ENCODE measurements around the gene TTI1.
"Not testable (repeated sequence)": the region's sequence is repeated elsewhere in the genome, so short reads cannot be mapped to it uniquely, and the experiment has no call there.

TTI1 gene

DNA sequence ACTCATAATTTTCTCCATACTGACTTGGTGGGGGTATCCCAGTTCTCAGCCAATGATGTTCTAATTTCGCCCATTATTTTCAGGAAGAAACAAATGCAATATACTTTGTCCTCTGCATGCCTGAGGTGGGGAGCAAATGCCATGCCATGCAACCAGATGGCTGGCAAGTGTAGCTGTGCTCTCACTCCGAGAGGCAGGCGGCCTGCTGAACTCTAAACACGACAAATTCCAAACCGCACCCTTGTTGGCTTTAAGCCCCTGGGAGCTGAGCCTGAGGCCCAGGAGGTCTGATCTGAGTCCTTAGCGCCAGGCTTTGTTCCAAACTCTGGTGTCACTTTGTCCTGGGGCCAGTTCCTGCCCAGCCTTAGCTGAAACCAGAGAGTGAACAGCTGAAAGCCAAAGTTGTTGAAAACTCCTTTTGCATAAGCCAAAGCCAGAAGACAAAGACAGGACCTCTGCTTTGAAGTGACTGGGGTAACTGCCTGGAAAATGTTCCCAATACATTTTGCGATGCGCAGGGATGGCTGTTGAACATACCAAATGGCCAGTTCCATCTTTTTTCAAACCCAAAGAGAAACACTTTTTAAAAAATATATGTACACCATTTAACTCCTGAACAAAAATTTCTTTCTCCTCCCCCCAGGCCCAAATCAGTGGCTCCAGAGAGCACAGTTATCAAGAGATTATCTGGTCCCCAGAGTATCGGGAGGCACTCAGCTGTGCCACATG, 46.2 kb downstream of the TTI1 start:
- DNase-seq = no peak

DNA sequence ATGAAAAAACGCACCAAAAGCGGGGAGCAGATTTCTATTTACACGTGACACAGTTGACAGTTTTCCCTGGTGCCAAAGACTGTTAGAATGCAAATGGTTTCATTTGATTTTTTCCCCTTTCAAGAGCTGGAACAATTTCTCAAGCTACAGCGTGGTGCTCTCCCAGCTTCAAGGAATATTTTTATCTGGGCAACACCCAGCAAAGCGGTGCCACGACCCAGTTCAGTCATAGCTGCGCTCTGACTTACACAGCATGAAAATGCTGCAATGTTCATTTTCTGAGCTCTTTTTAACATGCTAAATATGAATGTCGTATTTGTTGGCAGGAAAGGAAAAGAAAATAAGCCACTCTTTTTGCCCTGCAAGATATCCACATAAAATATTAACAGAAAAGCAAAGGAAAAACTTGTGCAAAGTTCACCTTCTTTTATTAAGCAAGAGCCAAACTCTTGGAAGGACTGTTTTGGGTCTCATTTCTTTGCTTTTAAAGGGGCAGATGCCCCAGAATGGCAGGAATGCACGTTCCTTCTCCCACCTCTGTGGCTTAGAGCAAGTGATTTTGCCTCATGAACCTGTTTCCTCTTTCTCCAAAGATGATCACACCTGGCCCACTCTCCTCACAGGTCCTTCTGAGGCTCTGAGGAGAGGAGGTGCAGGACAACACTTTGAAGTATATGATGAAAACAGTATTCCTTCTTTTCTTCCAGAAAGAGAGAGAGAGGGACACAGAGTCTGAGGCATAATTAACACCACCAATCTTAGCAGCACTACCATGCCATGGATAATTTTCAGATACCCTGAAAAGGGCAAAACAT, 47.0 kb downstream of the TTI1 start:
- no peak for DNase-seq

DNA sequence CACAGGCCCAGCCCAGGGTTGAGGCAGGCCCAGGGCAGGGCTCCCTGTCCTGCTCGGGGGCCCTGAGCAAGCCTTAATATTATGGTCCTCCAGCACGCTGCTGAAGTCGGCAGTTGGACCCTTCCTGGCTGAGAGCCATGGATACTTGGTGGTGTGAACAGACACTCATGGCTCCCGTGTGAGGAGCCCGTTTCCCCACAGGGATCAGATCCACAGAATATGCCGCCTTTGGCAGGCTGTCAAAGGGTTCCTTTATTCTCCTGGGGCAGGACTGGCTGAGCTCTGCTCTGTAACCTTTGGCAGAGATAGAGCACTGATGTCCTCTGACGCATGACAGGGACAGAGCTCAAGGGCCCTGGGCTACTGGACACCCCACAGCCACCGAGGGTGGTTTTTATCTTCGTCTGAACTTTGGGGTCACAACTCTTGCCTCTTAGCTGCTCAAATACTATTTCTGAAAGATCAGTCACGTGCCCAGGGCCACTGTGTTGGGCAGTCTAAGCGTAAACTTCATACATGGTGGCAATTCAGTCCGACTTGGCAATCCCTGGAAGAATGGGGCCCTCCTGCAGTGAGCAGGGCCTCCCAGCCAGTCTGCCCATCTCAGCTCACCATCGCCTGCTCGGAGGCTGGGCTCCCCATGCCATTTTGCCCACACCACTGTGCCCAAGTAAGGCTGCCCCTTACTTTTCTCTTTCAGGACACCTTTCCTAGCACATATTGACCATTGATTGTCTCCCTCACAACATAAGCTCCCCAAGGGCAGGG, 49.1 kb downstream of the TTI1 start:
- no peak for DNase-seq

DNA sequence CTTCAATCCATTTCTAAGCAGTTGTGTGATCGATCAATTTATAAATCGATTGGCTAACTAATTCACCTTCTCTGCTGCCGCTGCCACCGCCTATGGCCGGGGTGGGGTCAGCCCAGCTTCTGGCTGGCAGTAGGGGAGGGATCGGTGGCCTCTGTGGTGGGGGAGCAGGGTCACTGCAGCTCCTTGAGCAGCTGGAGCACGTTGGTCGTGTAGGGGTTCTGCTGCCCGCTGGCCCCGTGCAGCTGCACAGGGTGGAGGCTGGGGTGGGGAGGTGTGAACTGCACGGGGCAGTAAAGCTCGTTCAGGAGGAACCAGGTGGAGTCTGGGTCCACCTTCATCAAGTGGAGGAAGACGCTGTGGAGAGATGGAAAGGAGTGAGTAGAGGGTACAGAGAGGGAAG, 50.0 kb downstream of the TTI1 start:
- no peak for DNase-seq

DNA sequence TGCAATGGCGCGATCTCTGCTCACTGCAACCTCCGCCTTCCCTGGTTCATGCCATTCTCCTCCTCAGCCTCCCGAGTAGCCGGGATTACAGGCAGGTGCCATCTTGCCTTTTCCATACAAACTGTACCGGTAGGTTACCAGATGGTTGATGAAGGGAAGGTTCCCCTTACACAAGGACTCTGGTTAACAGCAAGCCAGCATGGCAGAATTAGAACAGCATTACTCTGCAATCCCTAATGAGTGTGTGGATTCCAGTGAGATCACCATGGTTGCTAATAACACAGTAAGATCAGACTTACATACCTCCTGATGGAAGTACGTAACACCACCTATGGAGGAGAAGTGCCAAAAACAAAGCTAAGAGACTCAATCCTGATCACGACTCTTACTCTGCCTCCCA, 51.7 kb downstream of the TTI1 start:
- no peak for DNase-seq

DNA sequence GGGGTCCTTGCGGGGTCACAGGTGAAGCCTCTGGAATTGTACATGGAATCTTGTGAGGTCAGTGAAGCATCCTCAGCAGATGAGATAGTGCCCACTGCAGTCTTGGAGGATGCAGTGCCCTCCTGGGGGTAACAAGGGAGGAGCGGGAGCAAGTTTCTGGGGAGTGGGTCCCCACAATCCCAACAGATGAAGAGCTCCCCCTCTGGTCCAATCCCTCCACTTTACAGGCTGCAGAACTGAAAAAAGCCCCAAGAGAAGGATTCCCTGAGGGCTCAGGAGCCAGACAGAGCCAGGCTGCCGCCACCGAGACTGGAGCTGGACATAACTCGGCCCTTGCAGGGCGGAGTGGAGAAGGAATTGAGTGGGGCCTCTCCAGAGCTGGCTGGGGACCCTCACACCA, 52.4 kb downstream of the TTI1 start:
- no peak for DNase-seq

DNA sequence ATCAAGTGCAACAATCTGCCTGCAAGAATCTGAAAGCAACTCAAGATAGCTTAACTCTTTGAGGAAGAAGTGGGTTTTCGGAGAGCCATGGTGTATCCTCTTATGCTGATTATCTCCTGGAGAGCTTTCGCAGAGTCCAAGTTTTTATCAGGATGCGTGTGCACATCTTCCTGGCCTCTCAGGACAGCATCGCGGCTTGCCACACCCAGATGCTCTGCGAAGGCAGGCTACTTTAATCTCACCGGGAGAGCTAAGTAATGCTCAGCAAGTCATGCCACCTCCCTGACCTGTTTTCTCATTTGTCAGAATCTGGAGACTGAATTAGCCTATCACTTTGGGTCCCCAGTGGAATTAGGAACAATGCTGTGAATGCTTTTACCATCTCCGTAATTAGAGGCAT, 52.9 kb downstream of the TTI1 start:
- DNase-seq = no peak

DNA sequence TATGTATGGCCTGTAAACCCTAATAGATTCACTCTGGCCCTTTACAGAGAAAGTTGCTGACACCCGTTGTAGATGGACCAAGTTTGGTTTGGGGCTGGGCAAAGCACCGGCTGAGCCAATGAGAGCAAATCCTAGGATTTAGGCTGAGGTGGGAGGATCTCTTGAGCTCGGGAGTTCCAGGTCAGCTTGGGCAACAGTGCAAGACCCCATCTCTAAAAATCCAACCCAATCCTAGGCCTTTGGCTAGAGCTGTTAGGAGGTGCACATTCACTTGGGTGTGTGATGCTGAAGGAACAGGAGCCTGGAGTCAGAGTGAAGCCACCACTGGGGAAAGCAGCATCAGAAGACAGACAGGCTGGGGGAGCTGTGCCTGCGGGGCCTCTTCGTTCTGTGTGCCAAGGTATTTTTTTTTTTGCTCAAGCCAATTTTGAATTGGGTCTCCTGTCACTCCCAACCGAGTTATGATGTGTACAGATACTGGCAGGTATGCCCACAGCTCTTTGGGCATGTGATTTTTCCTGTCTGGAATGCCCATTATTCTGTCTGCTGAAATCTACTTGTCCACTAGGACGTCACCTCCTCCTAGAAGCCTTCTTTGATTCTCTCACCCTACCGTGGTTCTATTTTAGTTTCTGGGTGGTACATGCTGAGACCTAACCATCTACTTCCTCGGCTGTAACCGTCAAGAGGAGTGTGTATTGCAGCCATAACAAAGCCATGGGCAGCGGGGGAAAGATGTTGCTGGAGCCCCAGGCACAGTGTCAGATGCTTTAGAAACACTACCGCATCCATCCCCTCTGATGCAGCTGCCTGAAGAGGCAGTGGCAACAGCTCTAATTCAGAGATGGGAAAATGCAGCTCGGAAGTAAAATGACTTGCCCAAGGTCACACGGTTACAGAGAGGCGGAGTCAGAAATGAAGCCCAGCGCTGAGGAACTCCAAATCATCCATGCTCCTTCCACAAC, 54.0 kb downstream of the TTI1 start:
- DNase-seq = no peak

DNA sequence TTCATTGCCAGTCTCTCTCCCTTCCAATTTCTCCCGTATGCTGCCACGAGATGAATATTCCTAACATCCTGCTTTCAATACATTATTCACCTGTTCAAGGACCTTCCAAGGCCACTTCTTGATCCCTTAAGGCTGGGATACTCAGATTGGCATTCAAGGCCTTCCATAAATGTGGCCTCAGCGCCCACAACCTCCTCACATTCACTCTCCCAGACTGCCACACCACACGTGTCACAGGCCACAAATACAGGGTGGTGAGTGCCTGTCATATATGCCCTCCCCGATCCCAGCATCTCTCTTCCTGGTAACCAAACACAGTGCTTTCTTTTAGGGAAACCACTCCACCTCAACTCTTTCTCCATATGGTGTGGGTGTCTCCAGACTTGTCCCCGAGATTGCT, 55.5 kb downstream of the TTI1 start:
- DNase-seq = no peak

DNA sequence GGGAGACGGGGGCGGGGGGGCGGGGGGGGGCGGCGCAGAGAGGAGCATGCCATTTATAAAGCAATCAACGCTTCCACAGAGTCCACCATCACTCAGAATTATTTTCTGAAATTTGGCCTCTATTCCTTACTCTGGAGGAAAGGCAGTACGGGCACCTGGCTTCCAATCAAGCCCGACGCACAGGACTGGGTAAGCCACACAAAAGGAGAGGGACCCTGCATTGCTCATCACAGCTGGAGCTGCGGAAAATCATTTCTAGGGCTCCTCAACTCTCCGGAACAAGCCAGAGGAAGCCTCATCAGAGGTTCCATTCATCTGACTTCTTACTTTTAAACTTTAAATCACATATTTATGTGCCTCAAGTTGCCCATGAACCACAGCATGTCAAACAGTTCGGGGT, 55.9 kb downstream of the TTI1 start:
- no peak for DNase-seq

DNA sequence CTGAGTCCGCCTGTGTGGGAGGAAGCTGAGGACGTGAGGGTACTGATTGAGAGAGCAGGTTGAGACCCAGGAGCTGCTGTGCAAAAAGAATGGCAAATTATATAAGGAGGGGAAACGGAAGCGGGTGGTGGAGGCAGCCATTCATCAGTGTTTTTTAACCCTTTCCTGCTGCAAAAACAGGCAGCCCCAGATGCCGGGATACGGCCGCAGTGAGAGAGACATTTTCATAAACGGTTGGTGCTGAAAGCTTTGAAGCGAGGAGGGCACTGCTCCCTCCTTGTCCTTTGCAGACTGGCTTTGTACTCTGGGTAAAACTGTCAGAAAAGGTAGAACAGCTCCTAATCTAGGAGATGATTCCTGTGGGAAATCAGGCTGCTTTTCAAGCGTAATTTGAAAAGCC, 56.4 kb downstream of the TTI1 start:
- no peak for DNase-seq

DNA sequence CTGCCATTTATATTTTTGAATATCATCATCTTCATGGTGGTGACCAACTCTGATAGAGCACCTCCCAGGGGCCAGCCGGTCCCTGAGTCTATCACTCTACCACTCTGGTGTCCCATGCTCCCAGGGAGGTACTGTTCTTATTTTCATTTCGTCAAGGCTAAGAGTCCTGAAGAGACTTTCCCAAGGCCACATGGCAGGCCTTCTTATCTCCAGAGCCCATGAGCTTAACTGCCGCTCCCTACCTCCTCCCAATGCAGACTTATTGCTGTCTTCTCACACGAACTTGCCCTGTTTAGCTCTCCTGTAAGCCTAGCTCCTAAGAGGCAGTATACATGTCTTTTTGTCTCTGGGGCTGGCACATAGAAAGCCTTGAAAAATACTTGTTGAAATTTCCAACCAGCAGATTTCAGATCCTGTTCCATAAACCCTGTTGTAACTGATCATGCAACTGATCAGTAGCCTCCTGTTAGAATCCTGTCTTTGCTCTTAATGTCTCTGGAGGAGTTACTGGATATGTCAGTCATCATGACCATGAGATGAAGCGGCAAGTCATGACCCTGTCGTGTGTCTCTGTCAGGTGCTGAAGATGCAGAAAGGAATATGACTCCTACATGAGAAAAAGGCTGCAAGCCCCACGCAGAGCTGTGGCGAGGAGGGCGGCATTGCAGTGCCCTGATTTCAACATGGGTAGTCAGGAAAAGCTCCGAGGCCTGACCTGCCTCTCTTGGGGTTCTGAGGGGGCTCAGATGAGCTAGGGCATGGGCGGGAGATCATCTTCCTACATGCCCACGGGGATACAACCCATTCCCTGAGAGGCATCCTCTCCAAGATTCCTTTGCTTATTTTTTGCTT, 60.0 kb downstream of the TTI1 start:
- no peak for DNase-seq

DNA sequence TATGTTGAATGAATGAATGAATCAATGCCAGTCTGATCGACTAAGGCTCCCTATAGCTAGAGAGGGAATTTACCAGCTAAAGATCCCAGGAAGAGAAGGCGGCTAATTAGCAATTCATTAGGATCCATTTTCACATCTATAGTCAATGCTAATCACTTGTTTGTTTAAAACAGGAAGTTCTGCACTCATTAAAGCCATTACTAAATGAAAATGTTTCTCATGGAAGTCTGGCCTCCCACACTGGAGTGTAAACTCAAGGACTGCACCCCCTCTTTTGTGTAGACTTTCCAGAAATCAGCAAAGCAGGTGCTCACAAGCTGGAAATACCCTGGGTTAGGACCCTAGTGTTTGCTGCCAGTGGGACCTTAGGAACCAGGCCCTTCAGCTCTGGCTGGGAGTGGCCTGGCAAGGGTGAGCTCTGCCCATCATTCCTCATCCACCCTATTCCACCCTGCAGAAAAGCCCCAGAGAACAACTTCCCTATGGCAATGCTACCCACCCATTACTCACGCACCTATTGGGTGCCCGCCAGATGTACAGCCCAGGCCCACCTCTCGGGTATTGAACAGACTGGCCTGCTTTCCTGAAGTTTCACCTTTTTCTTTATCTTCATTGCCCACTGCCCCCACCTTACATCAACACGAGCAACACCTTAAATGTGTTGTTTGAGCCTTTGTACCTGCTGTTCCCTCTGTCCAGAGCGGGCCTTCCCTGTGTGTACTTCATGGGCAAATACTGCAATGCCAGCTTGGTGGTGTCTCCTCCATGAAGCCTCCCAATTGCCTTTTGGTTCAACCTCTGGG, 60.8 kb downstream of the TTI1 start:
- DNase-seq = no peak

DNA sequence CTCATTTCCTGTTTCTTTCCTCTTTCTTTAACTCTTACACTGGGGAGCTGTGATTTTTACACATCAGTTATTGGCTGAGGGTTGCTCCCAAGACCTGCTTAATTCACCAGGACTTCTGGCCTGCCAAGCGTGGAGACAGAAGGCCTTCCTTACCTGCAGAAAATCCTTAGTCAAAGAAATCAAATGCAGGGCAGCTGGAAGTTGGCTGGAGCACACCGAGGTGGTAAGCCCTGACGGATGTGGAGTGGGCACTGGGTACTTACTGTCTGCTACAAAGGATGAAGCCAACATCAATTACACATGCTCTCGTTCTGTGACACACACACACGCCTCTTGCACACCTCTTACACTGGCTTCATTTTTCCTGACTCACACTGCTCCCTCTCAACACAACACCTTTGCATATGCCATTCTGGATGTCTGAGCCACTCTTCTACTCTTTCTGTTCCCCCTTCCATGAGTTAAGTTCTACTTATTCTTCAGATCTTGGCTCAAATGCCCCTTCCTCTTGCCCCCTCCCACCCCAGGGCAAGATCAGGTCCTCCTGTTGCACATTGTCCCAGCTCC, 61.6 kb downstream of the TTI1 start:
- no peak for DNase-seq

DNA sequence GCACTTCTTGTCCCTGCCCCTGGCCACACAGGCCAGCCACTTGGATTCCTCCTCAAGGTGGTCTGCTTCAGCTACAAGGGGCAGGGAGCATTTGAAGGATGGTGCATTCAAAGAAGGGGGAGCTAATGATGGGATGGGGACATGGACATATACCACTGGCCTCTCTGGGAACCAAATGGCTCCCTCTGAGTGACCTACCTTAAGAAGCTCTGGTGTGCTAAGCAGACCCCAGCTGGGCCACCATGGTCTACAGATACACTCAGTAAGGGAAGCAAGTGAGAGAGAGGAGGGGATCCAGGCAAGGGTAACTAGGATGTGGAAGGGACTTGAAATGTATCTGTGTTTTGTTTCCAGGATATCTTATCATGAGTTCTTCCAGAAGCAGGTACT, 62.4 kb downstream of the TTI1 start:
- DNase-seq = no peak

DNA sequence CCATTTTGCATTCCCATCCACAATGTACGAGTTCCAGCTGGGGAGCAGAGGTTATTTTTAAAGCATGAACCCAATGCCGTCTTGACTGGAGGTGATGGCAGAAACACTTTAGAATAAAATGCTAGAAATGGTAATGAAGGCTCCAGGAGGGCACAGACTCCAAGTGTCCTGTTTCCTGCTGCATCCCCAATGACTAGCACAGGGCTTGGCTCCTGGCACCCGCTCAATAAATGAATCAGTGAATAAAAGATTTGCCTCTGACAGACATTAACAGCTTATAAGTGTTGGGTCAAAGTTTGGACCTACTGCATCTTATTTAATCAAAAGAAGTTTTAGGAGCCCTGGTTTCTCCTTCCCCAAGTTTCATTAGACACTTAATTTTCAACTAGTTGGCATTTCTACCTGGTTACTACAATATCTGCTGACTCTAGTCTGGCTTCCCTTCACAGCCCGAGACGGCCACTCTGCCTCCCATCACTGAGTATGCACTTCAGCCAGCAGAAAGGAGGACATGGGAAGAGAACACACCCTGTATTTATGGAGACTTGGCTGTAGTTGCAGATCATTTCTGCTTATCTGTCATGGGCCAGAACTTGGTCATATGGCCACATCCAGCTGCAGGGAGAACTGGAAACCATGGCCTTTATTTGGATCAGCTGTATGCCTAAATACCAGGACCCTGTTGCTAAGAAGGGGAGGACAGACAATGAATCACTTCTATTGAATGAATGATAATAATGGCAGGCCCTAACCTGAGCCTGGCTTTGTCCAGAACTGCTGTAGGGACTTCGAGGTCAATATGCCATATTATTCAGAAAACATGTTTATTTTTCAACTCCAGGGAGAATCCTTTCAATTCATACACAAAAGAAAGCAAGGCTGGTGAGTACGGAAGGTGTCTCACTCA, 63.1 kb downstream of the TTI1 start:
- DNase-seq = no peak

DNA sequence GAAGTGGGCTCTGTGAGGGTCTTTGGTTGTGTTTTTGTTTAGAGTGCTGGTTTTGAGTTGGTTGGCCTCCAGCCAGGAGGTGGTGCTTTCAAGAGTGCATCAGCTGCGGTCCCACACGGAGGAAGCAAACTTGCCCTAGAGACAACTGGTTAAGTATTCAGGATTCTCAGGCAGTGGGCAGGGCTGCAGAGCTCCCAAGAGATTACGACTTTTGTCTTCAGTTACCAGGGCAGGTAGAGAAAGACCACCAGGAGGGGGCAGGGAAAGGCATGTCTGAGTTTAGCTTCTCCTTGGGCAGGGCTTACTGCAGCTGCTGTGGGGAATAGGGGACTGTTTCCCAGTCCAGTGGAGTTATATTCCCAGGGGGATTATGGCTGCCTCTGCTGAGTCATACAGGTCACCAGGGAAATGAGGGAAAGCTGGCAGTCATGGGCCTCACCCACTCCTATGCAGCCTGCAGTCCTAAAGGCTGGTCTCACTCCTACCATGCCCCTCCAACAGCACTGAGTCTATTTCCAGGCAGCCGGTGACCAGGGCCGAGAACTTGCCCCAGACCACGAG, 64.3 kb downstream of the TTI1 start:
- no peak for DNase-seq

DNA sequence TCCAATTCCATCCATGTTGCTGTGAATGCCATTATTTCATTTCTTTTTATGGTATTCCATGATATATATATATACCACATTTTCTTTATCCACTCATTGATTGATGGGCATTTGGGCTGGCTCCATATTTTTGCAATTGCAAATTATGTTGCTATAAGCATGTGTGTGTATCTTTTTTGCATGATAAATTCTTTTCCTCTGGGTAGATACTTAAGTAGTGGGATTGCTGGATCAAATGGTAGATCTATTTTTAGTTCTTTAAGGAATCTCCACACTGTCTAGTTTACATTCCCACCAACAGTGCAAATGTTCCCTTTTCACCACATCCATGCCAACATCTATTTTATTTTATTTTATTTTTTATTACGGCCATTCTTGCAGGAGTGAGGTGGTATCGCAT, 69.8 kb downstream of the TTI1 start:
- DNase-seq = not testable (repeated sequence)

DNA sequence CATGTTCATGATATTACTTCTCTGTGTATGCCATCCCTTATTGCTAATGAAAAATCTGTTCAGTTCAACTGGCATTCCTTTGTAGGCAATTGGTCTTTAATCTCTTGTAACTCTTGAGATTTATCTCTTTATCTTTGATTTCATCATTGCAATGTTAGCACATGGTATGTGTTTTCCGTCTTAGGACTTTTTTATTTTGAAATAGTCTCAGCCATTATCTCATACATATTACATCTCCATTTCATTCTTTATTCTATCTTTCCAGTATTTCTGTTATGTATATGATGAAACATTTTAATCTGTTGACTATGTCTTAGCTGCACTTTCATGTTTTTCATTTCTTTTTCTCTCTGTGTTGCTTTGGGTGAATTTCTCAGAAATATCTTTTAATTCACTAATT, 72.2 kb downstream of the TTI1 start:
- DNase-seq = no peak

Measured in activated T-cell treated with anti-CD3 and anti-CD28 coated beads, Interleukin-2, amount 50 U/mL, for 48 hours (primary cell).